Prostate gland (tissue), 2 donors: ENCODE data around the gene CBX2.

Source experiments
- CTCF ChIP-seq, 4 experiments: fragments of 200-600 bp in 2 of 4; fragments of 450-650 bp in 2 of 4; sonication (generic) in 2 of 4; IDR thresholded peaks; 1 replicate in 3 of 4; 2 replicates in 1 of 4; pipeline ENCODE4 v1.5.1; 2016 to 2019; ENCODE audit warnings: antibody characterized with exemption in 4 of 4, mild to moderate bottlenecking in 2 of 4, moderate library complexity in 2 of 4
- POLR2A ChIP-seq: fragments of 450-650 bp; IDR thresholded peaks from one replicate; pipeline ENCODE4 v1.6.1; 2016; ENCODE audit warnings: antibody characterized with exemption, mild to moderate bottlenecking
- POLR2AphosphoS5 ChIP-seq: sonication (generic); formaldehyde crosslinking; IDR thresholded peaks from one replicate; pipeline ENCODE4 v1.6.1; 2017; ENCODE audit warnings: antibody characterized with exemption

DNA sequence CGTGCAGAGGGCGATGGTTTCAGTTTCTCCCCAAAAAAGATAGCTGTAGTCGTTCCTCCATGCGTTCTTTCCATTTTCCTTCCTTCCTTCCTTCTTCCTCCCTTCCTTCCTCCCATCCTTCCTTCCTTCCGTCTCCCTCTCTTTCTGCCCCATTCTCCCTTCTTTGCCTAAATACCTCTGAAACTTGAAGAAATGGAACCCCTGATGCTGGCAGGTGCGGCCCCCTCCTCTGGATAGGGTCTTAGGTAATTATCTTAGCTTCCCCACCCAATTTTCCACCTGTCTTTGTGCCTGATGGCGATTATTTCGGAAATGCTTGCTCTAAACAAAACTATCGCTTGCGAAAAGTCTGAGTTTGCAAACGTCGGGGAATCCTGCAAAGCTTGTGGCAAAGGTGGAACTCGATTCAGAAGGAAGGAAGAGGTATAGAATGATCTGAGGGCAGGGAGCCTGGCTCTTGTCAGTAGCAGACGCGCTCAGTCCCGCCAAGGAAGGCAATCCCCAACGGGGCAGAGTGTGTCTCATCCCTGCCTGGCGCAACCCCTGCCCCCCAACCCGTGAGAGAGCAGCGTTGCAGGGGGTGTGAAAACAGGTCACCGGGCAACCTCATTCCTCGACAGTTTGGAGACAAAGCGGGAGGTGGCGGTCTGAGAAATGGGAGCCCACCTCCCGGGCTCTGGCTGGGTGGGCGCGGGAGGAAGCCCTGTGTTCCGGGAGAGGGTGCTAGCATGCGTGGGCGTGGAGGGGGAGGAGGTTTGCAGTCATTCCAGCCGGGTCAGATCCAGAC is 21.8 kb downstream of the CBX2 start:
- TF ChIP-seq CTCF (IDR thresholded peaks at IDR 0.05) (no peak), POLR2A (no peak), POLR2AphosphoS5 (no peak)
